A549 (cell line): ENCODE results near the gene PDE4D. TPM values are rescaled to one million over a fixed set of nuclear protein-coding genes. Genes with fewer than 3 reads are reported as not detected.
"Not testable (repeated sequence)": the region's sequence is repeated elsewhere in the genome, so short reads cannot be mapped to it uniquely, and the experiment has no call there.

Experiments
- ATAC-seq, 2 experiments: fragments of 200-7000 bp in 1 of 2; fragments of >200 bp in 1 of 2; cut with Nextera tagmentation in 1 of 2; cut with Tn5 transposase in 1 of 2; 3 replicates each; pipeline versions ENCODE4 v1.8.0 to v1.9.1; 2018 to 2020; ENCODE audit warnings: mild to moderate bottlenecking in 1 of 2, moderate library complexity in 1 of 2
- CTCF ChIA-PET: fragments of 300-600 bp; sonication (Branson Sonifier 250); formaldehyde crosslinking; extraction: SDS; loops from one replicate; lab custom pipeline; 2021; ENCODE audit warnings: antibody characterized with exemption, inconsistent platforms; lab: Yijun Ruan, JAX
- POLR2A ChIA-PET: fragments of 350-600 bp; formaldehyde crosslinking; extraction: SDS; loops from one replicate; lab custom pipeline; 2021; ENCODE audit warnings: antibody characterized with exemption, inconsistent platforms; lab: Yijun Ruan, JAX
- DNase-seq, 2 experiments: peaks; one replicate each; pipeline versions ENCODE4 v3.0.0 to v3.0.0-alpha.2; 2011 to 2016; ENCODE audit warnings: low read depth in 1 of 2, low spot score in 1 of 2
- FAIRE-seq: peaks from 2 replicates; lab custom pipeline; 2011; peaks lifted over from hg19 to GRCh38; lab: Jason Lieb, UNC
- H3K27ac ChIP-seq, 2 experiments: fragments of >200 bp; sonication (Bioruptor Twin); formaldehyde crosslinking; 3 replicates each; pipeline ENCODE4 v1.5.1; 2016 to 2017
- H3K4me1 ChIP-seq: fragments of >200 bp; sonication (Bioruptor Twin); formaldehyde crosslinking; 3 replicates; pipeline ENCODE4 v1.6.1; 2016
- H3K4me2 ChIP-seq: fragments of >200 bp; sonication (Bioruptor Twin); formaldehyde crosslinking; 3 replicates; pipeline ENCODE4 v1.6.1; 2016
- H3K4me3 ChIP-seq: fragments of >200 bp; sonication (Bioruptor Twin); formaldehyde crosslinking; 3 replicates; pipeline ENCODE4 v1.5.1; 2016
- H3K9me3 ChIP-seq: fragments of >200 bp; sonication (Bioruptor Twin); formaldehyde crosslinking; 3 replicates; pipeline ENCODE4 v1.6.1; 2016
- CEBPB ChIP-seq, 2 experiments: fragments of >200 bp in 1 of 2; sonication (Bioruptor Twin) in 1 of 2; formaldehyde crosslinking in 1 of 2; IDR thresholded peaks; 2 replicates each; pipeline ENCODE4 v1.6.1; 2012 to 2016
- EHF ChIP-seq: fragments of 250-450 bp; sonication (Bioruptor Pico); IDR thresholded peaks from 2 replicates; pipeline ENCODE4 v1.5.0; 2020; ENCODE audit warnings: mild to moderate bottlenecking
- EHMT2 ChIP-seq: fragments of 200-600 bp; sonication (generic); IDR thresholded peaks from 2 replicates; pipeline ENCODE4 v1.6.1; 2016; ENCODE audit warnings: antibody characterized with exemption, low read depth, mild to moderate bottlenecking, moderate library complexity
- GATA3 ChIP-seq: IDR thresholded peaks from 2 replicates; pipeline ENCODE4 v1.6.1; 2012; ENCODE audit warnings: borderline replicate concordance
- HDAC2 ChIP-seq: fragments of 200-600 bp; sonication (generic); IDR thresholded peaks from 2 replicates; pipeline ENCODE4 v1.6.1; 2016
- HMGXB4 ChIP-seq: fragments of 250-450 bp; sonication (Bioruptor Pico); IDR thresholded peaks from 2 replicates; pipeline ENCODE4 v1.5.0; 2021; ENCODE audit warnings: mild to moderate bottlenecking, moderate library complexity, borderline replicate concordance
- RFX5 ChIP-seq: fragments of 450-650 bp; IDR thresholded peaks from 2 replicates; pipeline ENCODE4 v1.7.1; 2014; ENCODE audit warnings: antibody characterized with exemption, mild to moderate bottlenecking, moderate library complexity
- RNF2 ChIP-seq: fragments of 200-600 bp; sonication (generic); IDR thresholded peaks from 2 replicates; pipeline ENCODE4 v1.6.1; 2016; ENCODE audit warnings: low read depth, mild to moderate bottlenecking, antibody characterized with exemption, moderate library complexity, borderline replicate concordance
- ZC3H11A ChIP-seq: fragments of 450-650 bp; IDR thresholded peaks from 2 replicates; pipeline ENCODE4 v1.6.1; 2014; ENCODE audit warnings: antibody characterized with exemption, mild to moderate bottlenecking
- ZNF302 ChIP-seq: fragments of 250-450 bp; sonication (Bioruptor Pico); IDR thresholded peaks from 2 replicates; pipeline ENCODE4 v1.9.0; 2021; ENCODE audit warnings: inconsistent platforms, mild to moderate bottlenecking, moderate library complexity
- ZSCAN20 ChIP-seq: fragments of 250-450 bp; sonication (Bioruptor Pico); IDR thresholded peaks from 2 replicates; pipeline ENCODE4 v1.8.0; 2022; ENCODE audit warnings: mild to moderate bottlenecking, moderate library complexity
- WGBS: methylation state at CpG from one replicate; pipeline ENCODE4 v1.1.6; 2017; ENCODE audit errors: missing lambda C conversion rate; 5-methylcytosine and 5-hydroxymethylcytosine counted together
- polyA plus RNA-seq, 4 experiments: library from polyadenylated mRNA; depleted of rRNA in 3 of 4; stranded (reverse); fragments of >200 nt; fragmentation: RNase III in 1 of 4; extraction: RNeasy Plus Mini Kit Qiagen cat#74134 plus additional on column Dnase treatment in 1 of 4; gene quantifications; 2 replicates in 3 of 4; 3 replicates in 1 of 4; pipeline ENCODE4 v1.2.3, GENCODE V29; 2011 to 2017
- TF ChIP-seq, protein P1 (sequence below): fragments of 200-600 bp; sonication (generic); IDR thresholded peaks from 2 replicates; pipeline ENCODE4 v1.6.1; 2016; ENCODE audit warnings: antibody characterized with exemption, mild to moderate bottlenecking, moderate library complexity

The PDE4D gene
- polyA plus RNA-seq, 2 of the 4 experiments (the other 2 are of a cell fraction) = 74.0 to 213 TPM

DNA sequence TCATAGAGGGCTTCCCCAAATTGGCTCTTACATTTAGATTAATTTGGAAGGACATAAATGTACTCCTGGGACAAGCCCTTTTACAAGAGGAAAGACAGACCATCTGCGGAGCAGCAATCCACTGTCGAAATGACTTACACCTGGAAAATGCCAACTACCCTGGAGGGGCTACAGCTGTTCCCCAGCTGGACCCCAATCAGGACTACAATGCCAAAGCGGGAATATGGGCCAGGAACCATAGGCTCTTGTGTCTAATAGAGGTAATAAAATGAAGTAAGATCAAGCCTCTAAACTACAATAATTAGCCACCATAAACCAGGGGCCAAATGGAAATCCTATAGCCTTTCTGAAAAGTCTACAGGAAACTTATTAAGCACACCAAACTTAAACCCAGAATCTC is 581.3 kb downstream of the PDE4D start:
- Histone ChIP-seq H3K27ac (peak overlapping the region in 1 of 2 experiments; percentile 40; a peak in 2 of 6 replicates), H3K4me1 (peaks cover 73% of the 10 kb centered on the region), H3K4me3 (no peak overlapping the region), H3K9me3 (peaks cover 3% of the 10 kb centered on the region; the same call in 1 of the 3 replicates), H3K4me2 (no peak overlapping the region; the same call in 2 of the 3 replicates)
- TF ChIP-seq ZC3H11A (no peak), EHF (CRISPR knock-in tag) (no peak), RFX5 (no peak), HMGXB4 (CRISPR knock-in tag) (no peak), ZNF302 (no peak), ZSCAN20 (CRISPR knock-in tag) (no peak), HDAC2 (no peak), RNF2 (no peak)
- POLR2A ChIA-PET = no interaction called here
- DNase-seq = no peak
- no peak for ATAC-seq
- CTCF ChIA-PET = interaction anchor here (1.1 to 1.4 kb wide), 2 partner anchors 14 to 15 kb away, joined by 4 read pairs; no protein-coding TSS in a partner anchor
- FAIRE-seq = no peak
- 91% methylated on average over 3 of the region's 3 CpGs for WGBS

DNA sequence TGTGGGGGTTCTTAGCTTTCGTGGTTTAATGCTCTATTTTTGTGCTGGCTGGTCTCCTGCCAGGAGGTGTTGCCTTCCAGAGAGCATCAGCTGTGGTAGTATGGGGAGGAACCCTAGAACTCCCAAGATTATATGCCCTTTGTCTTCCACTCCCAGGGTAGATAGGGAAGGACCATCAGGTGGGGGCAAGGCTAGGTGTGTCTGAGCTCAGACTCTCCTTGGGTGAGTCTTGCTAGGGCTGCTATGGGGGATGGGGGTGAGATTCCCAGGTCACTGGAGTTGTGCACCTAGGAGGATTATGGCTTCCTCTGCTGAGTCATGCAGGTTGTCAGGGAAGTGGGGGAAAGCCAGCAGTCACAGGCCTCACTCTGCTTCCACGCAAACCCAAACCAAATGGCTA is 584.8 kb downstream of the PDE4D start:
- H3K9me3 ChIP-seq, FAIRE-seq, DNase-seq, H3K4me2 ChIP-seq, POLR2A ChIA-PET, H3K4me3 ChIP-seq: not testable (repeated sequence)
- CTCF ChIA-PET = interaction anchor here (1.8 kb wide), 1 partner anchor 120 kb away, joined by 6 read pairs; no protein-coding TSS in a partner anchor
- ATAC-seq = peak in 1 of 2 experiments; percentile 35; a peak in 3 of 6 replicates
- WGBS = 81% methylated on average over 2 of the region's 2 CpGs
- H3K27ac ChIP-seq = peak overlapping the region; percentile 68 to 84; a peak in 5 of 6 replicates
- H3K4me1 ChIP-seq = peaks cover 57% of the 10 kb centered on the region

- FAIRE-seq, H3K4me3 ChIP-seq, H3K9me3 ChIP-seq, ATAC-seq, H3K27ac ChIP-seq, CTCF ChIA-PET, POLR2A ChIA-PET: not testable (repeated sequence)
- peaks cover 47% of the 10 kb centered on the region for H3K4me1 ChIP-seq
- WGBS = 32% methylated on average over 3 of the region's 3 CpGs
- DNase-seq = peak in 1 of 2 experiments; percentile 50
- peak in 1 of 2 experiments; percentile 50; a peak in 1 of 4 replicates for TF ChIP-seq CEBPB (IDR thresholded peaks at IDR 0.05)
- TF ChIP-seq GATA3 = peak; percentile 88
- H3K4me2 ChIP-seq = 0 out of 3 replicates have a peak overlapping the region, but pooled peaks have one; percentile 2
These were observed 590.2 kb downstream of the PDE4D start for GRCh38 chr5:59303289-59303716.

DNA sequence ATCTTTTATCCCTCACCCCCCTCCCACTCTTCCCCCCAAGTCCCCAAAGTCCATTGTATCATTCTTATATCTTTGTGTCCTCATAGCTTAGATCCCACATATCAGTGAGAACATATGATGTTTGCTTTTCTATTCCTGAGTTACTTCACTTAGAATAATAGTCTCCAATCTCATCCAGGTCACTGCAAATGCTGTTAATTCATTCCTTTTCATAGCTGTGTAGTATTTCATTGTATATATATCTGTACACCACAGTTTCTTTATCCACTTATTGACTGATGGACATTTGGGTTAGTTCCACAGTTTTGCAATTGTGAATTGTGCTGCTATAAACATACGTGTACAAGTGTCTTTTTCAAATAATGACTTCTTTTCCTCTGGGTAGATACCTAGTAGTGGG is 591.0 kb downstream of the PDE4D start:
- 92% methylated on average over 1 of the region's 1 CpG for WGBS
- ATAC-seq, CTCF ChIA-PET, H3K4me2 ChIP-seq, POLR2A ChIA-PET, DNase-seq, FAIRE-seq, H3K27ac ChIP-seq, H3K9me3 ChIP-seq, H3K4me3 ChIP-seq: not testable (repeated sequence)
- H3K4me1 ChIP-seq = peaks cover 55% of the 10 kb centered on the region

- TF ChIP-seq, protein P1, sequence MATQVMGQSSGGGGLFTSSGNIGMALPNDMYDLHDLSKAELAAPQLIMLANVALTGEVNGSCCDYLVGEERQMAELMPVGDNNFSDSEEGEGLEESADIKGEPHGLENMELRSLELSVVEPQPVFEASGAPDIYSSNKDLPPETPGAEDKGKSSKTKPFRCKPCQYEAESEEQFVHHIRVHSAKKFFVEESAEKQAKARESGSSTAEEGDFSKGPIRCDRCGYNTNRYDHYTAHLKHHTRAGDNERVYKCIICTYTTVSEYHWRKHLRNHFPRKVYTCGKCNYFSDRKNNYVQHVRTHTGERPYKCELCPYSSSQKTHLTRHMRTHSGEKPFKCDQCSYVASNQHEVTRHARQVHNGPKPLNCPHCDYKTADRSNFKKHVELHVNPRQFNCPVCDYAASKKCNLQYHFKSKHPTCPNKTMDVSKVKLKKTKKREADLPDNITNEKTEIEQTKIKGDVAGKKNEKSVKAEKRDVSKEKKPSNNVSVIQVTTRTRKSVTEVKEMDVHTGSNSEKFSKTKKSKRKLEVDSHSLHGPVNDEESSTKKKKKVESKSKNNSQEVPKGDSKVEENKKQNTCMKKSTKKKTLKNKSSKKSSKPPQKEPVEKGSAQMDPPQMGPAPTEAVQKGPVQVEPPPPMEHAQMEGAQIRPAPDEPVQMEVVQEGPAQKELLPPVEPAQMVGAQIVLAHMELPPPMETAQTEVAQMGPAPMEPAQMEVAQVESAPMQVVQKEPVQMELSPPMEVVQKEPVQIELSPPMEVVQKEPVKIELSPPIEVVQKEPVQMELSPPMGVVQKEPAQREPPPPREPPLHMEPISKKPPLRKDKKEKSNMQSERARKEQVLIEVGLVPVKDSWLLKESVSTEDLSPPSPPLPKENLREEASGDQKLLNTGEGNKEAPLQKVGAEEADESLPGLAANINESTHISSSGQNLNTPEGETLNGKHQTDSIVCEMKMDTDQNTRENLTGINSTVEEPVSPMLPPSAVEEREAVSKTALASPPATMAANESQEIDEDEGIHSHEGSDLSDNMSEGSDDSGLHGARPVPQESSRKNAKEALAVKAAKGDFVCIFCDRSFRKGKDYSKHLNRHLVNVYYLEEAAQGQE = no peak
- 0 out of 2 replicates have a peak, but pooled peaks have one; percentile 69 for TF ChIP-seq EHMT2
- 0 out of 3 replicates have a peak, but pooled peaks cover 3% of the 10 kb centered on the region for H3K9me3 ChIP-seq
- H3K4me1 ChIP-seq = peaks cover 58% of the 10 kb centered on the region
- FAIRE-seq (no peak), DNase-seq (no peak), ATAC-seq (no peak)
- H3K4me2 ChIP-seq = peak overlapping the region; percentile 18; the same call in 1 of the 3 replicates
- POLR2A ChIA-PET = interaction anchor here (0.6 kb wide), 1 partner anchor 80 kb away, joined by 3 read pairs; no protein-coding TSS in a partner anchor
- CTCF ChIA-PET = interaction anchor here (0.9 kb wide), 1 partner anchor 14 kb away, joined by 4 read pairs; no protein-coding TSS in a partner anchor
- H3K4me3 ChIP-seq = no peak overlapping the region
- 91% methylated on average over 4 of the region's 4 CpGs for WGBS
- H3K27ac ChIP-seq = peak overlapping the region; percentile 21 to 78; a peak in 5 of 6 replicates
These were observed 591.8 kb downstream of the PDE4D start for GRCh38 chr5:59301727-59302126.
